Keratinocyte (primary cell): Measurements from ENCODE around the gene KCNJ15. TPM values are rescaled to one million over a fixed set of nuclear protein-coding genes. Genes with fewer than 3 reads are reported as not detected.
A peak's percentile ranks its signal among the peaks of the same experiment; 100 is the strongest.

Source experiments
- DNase-seq: peaks from one replicate; pipeline ENCODE4 v3.0.0-alpha.2; 2011; ENCODE audit warnings: low read depth, missing footprints, low spot score
- FAIRE-seq: peaks from 2 replicates; lab custom pipeline; 2011; peaks lifted over from hg19 to GRCh38; lab: Jason Lieb, UNC
- H2AFZ ChIP-seq: 2 replicates; pipeline ENCODE4 v1.6.0; 2012; ENCODE audit warnings: low read length, control low read depth, inconsistent platforms; ENCODE audit not compliant: control insufficient read depth
- H3K27ac ChIP-seq: 2 replicates; pipeline ENCODE4 v1.5.1; 2011; ENCODE audit warnings: low read length; ENCODE audit not compliant: control insufficient read depth, insufficient read depth
- H3K27me3 ChIP-seq: 3 replicates; pipeline ENCODE4 v1.6.0; 2011; ENCODE audit warnings: low read length; ENCODE audit not compliant: control insufficient read depth, insufficient read depth; ENCODE audit errors: extremely low read depth
- H3K36me3 ChIP-seq, 2 experiments: 2 replicates in 1 of 2; 3 replicates in 1 of 2; pipeline ENCODE4 v1.5.1; 2011; ENCODE audit warnings: low read length in 2 of 2, mild to moderate bottlenecking in 1 of 2; ENCODE audit not compliant: control insufficient read depth in 2 of 2, insufficient read depth in 2 of 2; ENCODE audit errors: extremely low read depth in 1 of 2
- H3K4me1 ChIP-seq: 3 replicates; pipeline ENCODE4 v1.5.1; 2011; ENCODE audit warnings: low read length; ENCODE audit not compliant: control insufficient read depth, insufficient read depth; ENCODE audit errors: extremely low read depth
- H3K4me2 ChIP-seq: 3 replicates; pipeline ENCODE4 v1.6.0; 2011; ENCODE audit warnings: low read depth, low read length; ENCODE audit not compliant: control insufficient read depth, insufficient read depth; ENCODE audit errors: extremely low read depth
- H3K4me3 ChIP-seq, 3 experiments: fragments of 200-600 bp in 1 of 3; sonication (generic) in 1 of 3; 2 replicates in 2 of 3; 3 replicates in 1 of 3; pipeline ENCODE4 v1.5.1; 2011 to 2016; ENCODE audit warnings: low read length in 3 of 3, mild to moderate bottlenecking in 3 of 3, control low read depth in 2 of 3, inconsistent platforms in 1 of 3, low read depth in 1 of 3, mixed read lengths in 1 of 3, mixed run types in 1 of 3, moderate library complexity in 1 of 3; ENCODE audit not compliant: control insufficient read depth in 2 of 3, insufficient read depth in 2 of 3; ENCODE audit errors: extremely low read depth in 1 of 3
- H3K79me2 ChIP-seq: 2 replicates; pipeline ENCODE4 v1.6.0; 2012; ENCODE audit warnings: low read length; ENCODE audit not compliant: control insufficient read depth, insufficient read depth
- H3K9ac ChIP-seq: 3 replicates; pipeline ENCODE4 v1.6.0; 2011; ENCODE audit warnings: low read length; ENCODE audit not compliant: control insufficient read depth, insufficient read depth; ENCODE audit errors: extremely low read depth
- H3K9me1 ChIP-seq: 3 replicates; pipeline ENCODE4 v1.6.0; 2011; ENCODE audit warnings: low read length; ENCODE audit not compliant: control insufficient read depth, insufficient read depth; ENCODE audit errors: extremely low read depth
- H3K9me3 ChIP-seq: 2 replicates; pipeline ENCODE4 v1.5.1; 2012; ENCODE audit warnings: low read depth, low read length; ENCODE audit not compliant: control insufficient read depth
- H4K20me1 ChIP-seq: 3 replicates; pipeline ENCODE4 v1.6.0; 2011; ENCODE audit warnings: low read length; ENCODE audit not compliant: control insufficient read depth, insufficient read depth; ENCODE audit errors: extremely low read depth
- CTCF ChIP-seq, 3 experiments: IDR thresholded peaks in 1 of 3; conservative IDR thresholded peaks in 1 of 3; optimal IDR thresholded peaks in 1 of 3; 2 replicates in 2 of 3; 3 replicates in 1 of 3; pipeline versions ENCODE3 to v1.5.1; 2011; ENCODE audit warnings: low read length in 3 of 3, mild to moderate bottlenecking in 3 of 3, moderate library complexity in 2 of 3, control low read depth in 1 of 3, inconsistent platforms in 1 of 3; ENCODE audit not compliant: insufficient read depth in 2 of 3; ENCODE audit errors: extremely low read depth in 1 of 3
- EZH2 ChIP-seq: IDR thresholded peaks from one replicate; pipeline ENCODE4 v1.6.1; 2012; ENCODE audit warnings: inconsistent platforms, mild to moderate bottlenecking, low read length, moderate library complexity
- dilution Hi-C: fragments of 300-500 bp; cut with MboI; formaldehyde crosslinking; loops from one replicate; pipeline ENCODE4 v1.7.0; 2020; ENCODE audit warnings: low sequenced_read_pairs; ENCODE audit not compliant: extremely low pct_ligation_motif_present
- polyA plus RNA-seq, 5 experiments: library from polyadenylated mRNA; depleted of rRNA in 3 of 5; stranded (reverse) in 3 of 5; stranded (forward) in 1 of 5; unstranded in 1 of 5; fragments of >200 nt; gene quantifications; 1 replicate in 1 of 5; 2 replicates in 3 of 5; 3 replicates in 1 of 5; pipeline versions ENCODE4 v1.2.1 to v1.2.3, GENCODE V29; 2011 to 2012; ENCODE audit warnings: missing spikeins in 2 of 5, low read depth in 1 of 5, low replicate concordance in 1 of 5

KCNJ15 gene
- polyA plus RNA-seq, 1 donor (not counting 4 experiments of a cell fraction or from before 2014, with no cell fraction given): 76.3 TPM

- H3K36me3 ChIP-seq: peaks cover 2 to 5% of the 10 kb centered on the region in 2 experiments
- H3K4me2 ChIP-seq: no peak overlapping the region
- DNase-seq (no peak), FAIRE-seq (no peak)
- H3K9ac ChIP-seq: peak overlapping the region; percentile 32
- no peaks in the 10 kb centered on the region for H3K27me3 ChIP-seq
- no peak overlapping the region for H3K4me3 ChIP-seq
- peaks cover 9% of the 10 kb centered on the region for H3K79me2 ChIP-seq
- no peaks in the 10 kb centered on the region for H3K9me3 ChIP-seq
- no peaks in the 10 kb centered on the region for H4K20me1 ChIP-seq
- H3K4me1 ChIP-seq: peaks cover 58% of the 10 kb centered on the region
- TF ChIP-seq EZH2: no peak
- TF ChIP-seq CTCF (optimal IDR thresholded peaks at IDR 0.05 in 1 of 3, IDR thresholded peaks at IDR 0.05 in 1 of 3, conservative IDR thresholded peaks at IDR 0.05 in 1 of 3; ENCODE audit: extremely low read depth in 1 of 3, insufficient read depth in 2 of 3, low read length in 3 of 3): no peak
- no peak overlapping the region for H2AFZ ChIP-seq
- H3K9me1 ChIP-seq: no peaks in the 10 kb centered on the region
- H3K27ac ChIP-seq: peak overlapping the region; percentile 83
- dilution Hi-C loops: no loop called here
Observed at GRCh38 chr21:38291874-38292273, 35.1 kb downstream of the KCNJ15 start.

GRCh38 chr21:38293113-38293512 lies 36.3 kb downstream of the KCNJ15 start:
- Histone ChIP-seq H3K27ac (no peak overlapping the region), H3K4me2 (no peak overlapping the region), H3K9ac (no peak overlapping the region), H3K4me3 (no peak overlapping the region), H4K20me1 (no peaks in the 10 kb centered on the region), H3K27me3 (no peaks in the 10 kb centered on the region), H3K9me3 (no peaks in the 10 kb centered on the region), H3K79me2 (peaks cover 7% of the 10 kb centered on the region), H3K9me1 (no peaks in the 10 kb centered on the region), H2AFZ (no peak overlapping the region), H3K4me1 (peaks cover 59% of the 10 kb centered on the region), H3K36me3 (peaks cover 2 to 7% of the 10 kb centered on the region in 2 experiments)
- FAIRE-seq (no peak), DNase-seq (no peak)
- TF ChIP-seq EZH2: no peak
- TF ChIP-seq CTCF (optimal IDR thresholded peaks at IDR 0.05 in 1 of 3, IDR thresholded peaks at IDR 0.05 in 1 of 3, conservative IDR thresholded peaks at IDR 0.05 in 1 of 3; ENCODE audit: extremely low read depth in 1 of 3, insufficient read depth in 2 of 3, low read length in 3 of 3): no peak
- dilution Hi-C loops: no loop called here
